Effector CD4-positive, alpha-beta T cell (primary cell): Measurements from ENCODE around the gene NAA35.

Experiments used
- DNase-seq: peaks from one replicate; pipeline ENCODE4 v3.0.0-alpha.2; 2020

NAA35 gene

GRCh38 chr9:86069206-86069869 is 128.4 kb downstream of the NAA35 start:
- DNase-seq, result no peak
